Measurements from ENCODE around the gene OR51G1.

- TF ChIP-seq CTCF (IDR thresholded peaks at IDR 0.05; ENCODE audit: low read depth, low read length, missing input control) (no peak), FOXA1 (IDR thresholded peaks at IDR 0.05) (no peak), GABPA (IDR thresholded peaks at IDR 0.05 in 1 of 2, conservative IDR thresholded peaks at IDR 0.05 in 1 of 2) (no peak), RAD21 (IDR thresholded peaks at IDR 0.05) (no peak), MAX (IDR thresholded peaks at IDR 0.05) (no peak)
Measured at GRCh38 chr11:4932751-4933150, 8.6 kb upstream of the OR51G1 start.
